Activated T-cell treated with anti-CD3 and anti-CD28 coated beads, Interleukin-2, amount 50 U/mL, for 24 hours (primary cell): ENCODE measurements around the gene HELZ2.

Source experiments
- DNase-seq: peaks from one replicate; pipeline ENCODE4 v3.0.0-alpha.2; 2020
- H3K27ac Mint-ChIP-seq: 2 replicates; pipeline ENCODE4 v1.8.0; 2020; ENCODE audit warnings: mild to moderate bottlenecking, mixed read lengths
- H3K27me3 Mint-ChIP-seq: 2 replicates; pipeline ENCODE4 v1.8.0; 2020; ENCODE audit warnings: mixed read lengths
- H3K36me3 Mint-ChIP-seq: 2 replicates; pipeline ENCODE4 v1.8.0; 2020; ENCODE audit warnings: low read depth, mixed read lengths
- H3K4me1 Mint-ChIP-seq: 2 replicates; pipeline ENCODE4 v1.8.0; 2020; ENCODE audit warnings: low read depth, mixed read lengths
- H3K4me3 Mint-ChIP-seq: 2 replicates; pipeline ENCODE4 v1.8.0; 2020; ENCODE audit warnings: mild to moderate bottlenecking, moderate library complexity, mixed read lengths
- H3K9me3 Mint-ChIP-seq: 2 replicates; pipeline ENCODE4 v1.8.0; 2020; ENCODE audit warnings: mixed read lengths

The HELZ2 gene

GRCh38 chr20:63529180-63529860 lies 44.7 kb downstream of the HELZ2 start:
- Mint-ChIP-seq H3K4me3 (no peak overlapping the region), H3K9me3 (no peaks in the 10 kb centered on the region), H3K4me1 (peaks cover 13% of the 10 kb centered on the region), H3K27ac (no peak overlapping the region), H3K27me3 (no peaks in the 10 kb centered on the region), H3K36me3 (peaks cover 2% of the 10 kb centered on the region)
- DNase-seq: peak; percentile 29

- no peaks in the 10 kb centered on the region for H3K27me3 Mint-ChIP-seq
- peaks cover 2% of the 10 kb centered on the region for H3K9me3 Mint-ChIP-seq
- H3K4me3 Mint-ChIP-seq: no peak overlapping the region
- DNase-seq: no peak
- peaks cover 16% of the 10 kb centered on the region for H3K4me1 Mint-ChIP-seq
- no peak overlapping the region for H3K27ac Mint-ChIP-seq
- peaks cover 22% of the 10 kb centered on the region for H3K36me3 Mint-ChIP-seq
These were observed 46.9 kb downstream of the HELZ2 start for GRCh38 chr20:63527184-63527583.

- H3K27me3 Mint-ChIP-seq: no peaks in the 10 kb centered on the region
- H3K36me3 Mint-ChIP-seq: peaks cover 31% of the 10 kb centered on the region
- DNase-seq: peak; percentile 33
- H3K27ac Mint-ChIP-seq: no peak overlapping the region
- H3K9me3 Mint-ChIP-seq: peaks cover 2% of the 10 kb centered on the region
- no peak overlapping the region for H3K4me3 Mint-ChIP-seq
- peaks cover 19% of the 10 kb centered on the region for H3K4me1 Mint-ChIP-seq
These were observed 48.1 kb downstream of the HELZ2 start for GRCh38 chr20:63525971-63526370.

GRCh38 chr20:63525185-63525584 lies 48.9 kb downstream of the HELZ2 start:
- no peaks in the 10 kb centered on the region for H3K27me3 Mint-ChIP-seq
- peaks cover 19% of the 10 kb centered on the region for H3K4me1 Mint-ChIP-seq
- H3K27ac Mint-ChIP-seq: no peak overlapping the region
- H3K4me3 Mint-ChIP-seq: no peak overlapping the region
- no peak for DNase-seq
- peaks cover 31% of the 10 kb centered on the region for H3K36me3 Mint-ChIP-seq
- H3K9me3 Mint-ChIP-seq: peaks cover 2% of the 10 kb centered on the region
